ENCODE measurements around the gene MFSD2A.

Gene MFSD2A

GRCh38 chr1:40011198-40011597 is 56.3 kb downstream of the MFSD2A start:
- H3K4me2 ChIP-seq (ENCODE audit: low read length), result no peak overlapping the region
- H2AFZ ChIP-seq (ENCODE audit: low read length), result no peak overlapping the region
- no peak overlapping the region for H3K27ac ChIP-seq (ENCODE audit: low read depth, low read length, poor library complexity, severe bottlenecking)
- H4K20me1 ChIP-seq (ENCODE audit: insufficient read depth, low read length), result no peaks in the 10 kb centered on the region
- H3F3A ChIP-seq (ENCODE audit: insufficient read depth, low read length), result no peaks in the 10 kb centered on the region
- H3K9me3 ChIP-seq (ENCODE audit: low read length), result peaks cover 6% of the 10 kb centered on the region; the same call in 1 of the 2 replicates
- H3K9ac ChIP-seq (ENCODE audit: low read length), result no peak overlapping the region
- H3K9me2 ChIP-seq (ENCODE audit: low read depth, low read length), result no peaks in the 10 kb centered on the region
- no peaks in the 10 kb centered on the region; the same call in 1 of the 2 replicates for H3K27me3 ChIP-seq (ENCODE audit: insufficient read depth, low read length)
- H3K4me1 ChIP-seq (ENCODE audit: insufficient read depth, low read length, severe bottlenecking), result no peaks in the 10 kb centered on the region
- no peaks in the 10 kb centered on the region for H3K36me3 ChIP-seq (ENCODE audit: insufficient read depth, low read length)
- no peak for TF ChIP-seq CTCF (IDR thresholded peaks at IDR 0.05; ENCODE audit: low read length)
- TF ChIP-seq EZH2 (IDR thresholded peaks at IDR 0.05; ENCODE audit: borderline replicate concordance, low read length), result no peak
- H3K4me3 ChIP-seq (ENCODE audit: low read depth, low read length, poor library complexity, severe bottlenecking), result no peak overlapping the region
- no peaks in the 10 kb centered on the region for H3K79me2 ChIP-seq (ENCODE audit: insufficient read depth, low read length)

GRCh38 chr1:40014253-40014706 is 59.3 kb downstream of the MFSD2A start:
- Histone ChIP-seq H3K27me3 (ENCODE audit: insufficient read depth, low read length) (no peaks in the 10 kb centered on the region; the same call in 1 of the 2 replicates), H3K4me3 (ENCODE audit: low read depth, low read length, poor library complexity, severe bottlenecking) (no peak overlapping the region), H3K9me3 (ENCODE audit: low read length) (peaks cover 6% of the 10 kb centered on the region; the same call in 1 of the 2 replicates), H3K79me2 (ENCODE audit: insufficient read depth, low read length) (no peaks in the 10 kb centered on the region), H3F3A (ENCODE audit: insufficient read depth, low read length) (no peaks in the 10 kb centered on the region), H4K20me1 (ENCODE audit: insufficient read depth, low read length) (no peaks in the 10 kb centered on the region), H3K4me2 (ENCODE audit: low read length) (no peak overlapping the region), H3K27ac (ENCODE audit: low read depth, low read length, poor library complexity, severe bottlenecking) (no peak overlapping the region), H3K4me1 (ENCODE audit: insufficient read depth, low read length, severe bottlenecking) (no peaks in the 10 kb centered on the region), H3K9ac (ENCODE audit: low read length) (no peak overlapping the region), H3K36me3 (ENCODE audit: insufficient read depth, low read length) (no peaks in the 10 kb centered on the region), H2AFZ (ENCODE audit: low read length) (no peak overlapping the region), H3K9me2 (ENCODE audit: low read depth, low read length) (no peaks in the 10 kb centered on the region)
- TF ChIP-seq EZH2 (IDR thresholded peaks at IDR 0.05; ENCODE audit: borderline replicate concordance, low read length), result no peak
- no peak for TF ChIP-seq CTCF (IDR thresholded peaks at IDR 0.05; ENCODE audit: low read length)

GRCh38 chr1:40014812-40015594 is 60.1 kb downstream of the MFSD2A start:
- Histone ChIP-seq H3K9me3 (ENCODE audit: low read length) (peaks cover 6% of the 10 kb centered on the region; the same call in 1 of the 2 replicates), H3F3A (ENCODE audit: insufficient read depth, low read length) (no peaks in the 10 kb centered on the region), H3K4me1 (ENCODE audit: insufficient read depth, low read length, severe bottlenecking) (no peaks in the 10 kb centered on the region), H2AFZ (ENCODE audit: low read length) (no peak overlapping the region; the same call in 1 of the 2 replicates), H3K4me2 (ENCODE audit: low read length) (no peak overlapping the region), H3K9ac (ENCODE audit: low read length) (no peak overlapping the region), H3K9me2 (ENCODE audit: low read depth, low read length) (no peaks in the 10 kb centered on the region), H3K79me2 (ENCODE audit: insufficient read depth, low read length) (no peaks in the 10 kb centered on the region), H4K20me1 (ENCODE audit: insufficient read depth, low read length) (no peaks in the 10 kb centered on the region), H3K27me3 (ENCODE audit: insufficient read depth, low read length) (no peaks in the 10 kb centered on the region; the same call in 1 of the 2 replicates), H3K4me3 (ENCODE audit: low read depth, low read length, poor library complexity, severe bottlenecking) (no peak overlapping the region), H3K27ac (ENCODE audit: low read depth, low read length, poor library complexity, severe bottlenecking) (no peak overlapping the region), H3K36me3 (ENCODE audit: insufficient read depth, low read length) (no peaks in the 10 kb centered on the region)
- TF ChIP-seq EZH2 (IDR thresholded peaks at IDR 0.05; ENCODE audit: borderline replicate concordance, low read length) (no peak), CTCF (IDR thresholded peaks at IDR 0.05; ENCODE audit: low read length) (no peak)

Measured in OCI-LY1 (cell line).